Liver (tissue), 9 donors: ENCODE measurements around the gene EXOG. TPM values are rescaled to one million over a fixed set of nuclear protein-coding genes. Genes with fewer than 3 reads are reported as not detected.
"Not testable (repeated sequence)": the region's sequence is repeated elsewhere in the genome, so short reads cannot be mapped to it uniquely, and the experiment has no call there.

Experiments used
- DNase-seq: peaks from one replicate; pipeline ENCODE4 v3.0.0-alpha.2; 2017; ENCODE audit warnings: low spot score
- H3K27ac ChIP-seq, 2 donors: one replicate each; pipeline ENCODE4 v1.7.0; 2013; ENCODE audit warnings: inconsistent platforms in 2 of 2, low read length in 2 of 2, control low read depth in 1 of 2, low read depth in 1 of 2, mild to moderate bottlenecking in 1 of 2
- H3K27me3 ChIP-seq, 4 donors: one replicate each; pipeline versions ENCODE4 v1.6.1 to v1.7.0; 2013; ENCODE audit warnings: low read length in 3 of 4, inconsistent platforms in 1 of 4, mild to moderate bottlenecking in 1 of 4, moderate library complexity in 1 of 4; ENCODE audit not compliant: control insufficient read depth in 4 of 4, insufficient read depth in 4 of 4
- H3K36me3 ChIP-seq, 4 donors: one replicate each; pipeline versions ENCODE4 v1.6.1 to v1.7.0; 2013; ENCODE audit warnings: low read length in 3 of 4, mild to moderate bottlenecking in 3 of 4, low read depth in 1 of 4, moderate library complexity in 1 of 4; ENCODE audit not compliant: control insufficient read depth in 4 of 4, insufficient read depth in 3 of 4
- H3K4me1 ChIP-seq, 4 donors: one replicate each; pipeline versions ENCODE4 v1.6.1 to v1.7.0; 2013; ENCODE audit warnings: low read length in 3 of 4, mild to moderate bottlenecking in 3 of 4, moderate library complexity in 1 of 4; ENCODE audit not compliant: control insufficient read depth in 4 of 4, insufficient read depth in 4 of 4
- H3K4me3 ChIP-seq, 3 donors: one replicate each; pipeline versions ENCODE4 v1.6.1 to v1.7.0; 2013; ENCODE audit warnings: low read length in 3 of 3, control low read depth in 1 of 3, low read depth in 1 of 3, mild to moderate bottlenecking in 1 of 3
- H3K9ac ChIP-seq, 2 donors: one replicate each; pipeline ENCODE4 v1.7.0; 2013; ENCODE audit warnings: low read length in 2 of 2, mild to moderate bottlenecking in 2 of 2, moderate library complexity in 2 of 2, control low read depth in 1 of 2, low read depth in 1 of 2
- H3K9me3 ChIP-seq, 4 donors: one replicate each; pipeline versions ENCODE4 v1.6.1 to v1.7.0; 2013; ENCODE audit warnings: low read length in 3 of 4; ENCODE audit not compliant: control insufficient read depth in 4 of 4
- EGR1 ChIP-seq, 2 donors: IDR thresholded peaks; 2 replicates each; pipeline ENCODE4 v1.6.1; 2016 to 2018; ENCODE audit warnings: antibody characterized with exemption in 2 of 2, low read depth in 2 of 2
- FOXA1 ChIP-seq: IDR thresholded peaks from 2 replicates; pipeline ENCODE4 v1.6.1; 2016; ENCODE audit warnings: antibody characterized with exemption
- FOXA2 ChIP-seq: IDR thresholded peaks from 2 replicates; pipeline ENCODE4 v1.6.1; 2016; ENCODE audit warnings: antibody characterized with exemption
- GABPA ChIP-seq, 2 donors: IDR thresholded peaks in 1 of 2; conservative IDR thresholded peaks in 1 of 2; 2 replicates each; pipeline ENCODE4 v1.6.1; 2016; ENCODE audit warnings: antibody characterized with exemption in 2 of 2, mild to moderate bottlenecking in 1 of 2, moderate library complexity in 1 of 2
- HNF4A ChIP-seq, 2 donors: conservative IDR thresholded peaks; 2 replicates each; pipeline ENCODE4 v1.6.1; 2016; ENCODE audit warnings: antibody characterized with exemption in 2 of 2, mild to moderate bottlenecking in 2 of 2
- HNF4G ChIP-seq: IDR thresholded peaks from 2 replicates; pipeline ENCODE4 v1.6.1; 2016; ENCODE audit warnings: antibody characterized with exemption
- JUND ChIP-seq, 2 donors: IDR thresholded peaks; 2 replicates each; pipeline ENCODE4 v1.6.1; 2016; ENCODE audit warnings: antibody characterized with exemption in 2 of 2
- NR2F2 ChIP-seq: IDR thresholded peaks from 2 replicates; pipeline ENCODE4 v1.6.1; 2016; ENCODE audit warnings: antibody characterized with exemption
- RAD21 ChIP-seq, 2 donors: IDR thresholded peaks; 2 replicates each; pipeline ENCODE4 v1.6.1; 2016; ENCODE audit warnings: antibody characterized with exemption in 2 of 2, mild to moderate bottlenecking in 2 of 2
- RXRA ChIP-seq, 2 donors: IDR thresholded peaks; 2 replicates each; pipeline ENCODE4 v1.6.1; 2017 to 2018; ENCODE audit warnings: antibody characterized with exemption in 2 of 2, mild to moderate bottlenecking in 1 of 2
- SP1 ChIP-seq: IDR thresholded peaks from 2 replicates; pipeline ENCODE4 v1.6.1; 2018; ENCODE audit warnings: antibody characterized with exemption, mild to moderate bottlenecking
- TAF1 ChIP-seq: conservative IDR thresholded peaks from 2 replicates; pipeline ENCODE4 v1.6.1; 2016; ENCODE audit warnings: antibody characterized with exemption, mild to moderate bottlenecking
- YY1 ChIP-seq: IDR thresholded peaks from 2 replicates; pipeline ENCODE4 v1.6.1; 2016; ENCODE audit warnings: antibody characterized with exemption, mild to moderate bottlenecking
- WGBS: extraction: QIAGEN DNeasy Blood & Tissue Kit; methylation state at CpG from one replicate; pipeline ENCODE4 v1.1.7; 2013; 5-methylcytosine and 5-hydroxymethylcytosine counted together
- polyA plus RNA-seq, 2 donors: library from polyadenylated mRNA; stranded (reverse) in 1 of 2; unstranded in 1 of 2; fragments of 200-250 nt in 1 of 2; fragments of >200 nt in 1 of 2; fragmentation: Nextera tagmentation in 1 of 2; extraction: Ambion mirVana in 1 of 2; gene quantifications; one replicate each; pipeline versions ENCODE4 v1.2.1 to v1.2.3, GENCODE V29; 2013 to 2015
- total RNA-seq, 2 donors: library from RNA; depleted of rRNA; stranded (reverse); fragments of >200 nt; gene quantifications; one replicate each; pipeline ENCODE4 v1.2.3, GENCODE V29; 2014
- TF ChIP-seq, protein P1 (sequence below): fragments of 150-350 bp; IDR thresholded peaks from 2 replicates; pipeline ENCODE4 v1.5.1; 2017; ENCODE audit warnings: improper control_type of control experiment, low read depth, low read length; ENCODE audit not compliant: missing input control
- TF ChIP-seq, protein P2 (sequence below): IDR thresholded peaks from 2 replicates; pipeline ENCODE4 v1.6.1; 2016; ENCODE audit warnings: antibody characterized with exemption
- TF ChIP-seq, protein P3 (sequence below): IDR thresholded peaks from 2 replicates; pipeline ENCODE4 v1.6.1; 2016; ENCODE audit warnings: antibody characterized with exemption, mild to moderate bottlenecking
- TF ChIP-seq, protein P4 (sequence below): IDR thresholded peaks from 2 replicates; pipeline ENCODE4 v1.6.1; 2016; ENCODE audit warnings: antibody characterized with exemption
- TF ChIP-seq, protein P5 (sequence below): IDR thresholded peaks from 2 replicates; pipeline ENCODE4 v1.6.1; 2016; ENCODE audit warnings: antibody characterized with exemption
- donor health status: healthy.
- donor health status: healthy.
- donor health status: healthy.
- donor health status: healthy.
- donor health status: healthy.

EXOG gene
- total and polyA plus RNA-seq, 4 donors = 2.1 to 4.4 (median 3.9) TPM

DNA sequence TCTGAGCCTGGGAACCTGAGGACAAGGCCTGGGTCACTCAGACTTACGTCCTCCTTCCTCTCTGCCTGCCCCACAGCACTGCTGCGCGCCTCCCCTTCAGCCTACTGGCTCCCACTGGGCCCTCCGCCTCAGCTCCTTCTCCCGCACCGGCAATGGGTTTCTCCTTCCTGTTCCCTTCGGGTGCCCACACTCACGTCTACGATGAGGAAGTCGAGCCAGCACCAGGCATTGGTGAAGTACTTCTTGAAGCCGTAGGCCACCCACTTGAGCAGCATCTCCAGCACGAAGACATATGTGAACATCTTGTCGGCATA is 70.0 kb downstream of the EXOG start:
- Histone ChIP-seq H3K36me3 (no peaks in the 10 kb centered on the region), H3K4me1 (no peaks in the 10 kb centered on the region), H3K27ac (no peak overlapping the region), H3K4me3 (no peak overlapping the region), H3K27me3 (no peaks in the 10 kb centered on the region), H3K9ac (no peak overlapping the region), H3K9me3 (no peaks in the 10 kb centered on the region)
- 90% methylated on average over 13 of the region's 13 CpGs for WGBS
- TF ChIP-seq, protein P1, sequence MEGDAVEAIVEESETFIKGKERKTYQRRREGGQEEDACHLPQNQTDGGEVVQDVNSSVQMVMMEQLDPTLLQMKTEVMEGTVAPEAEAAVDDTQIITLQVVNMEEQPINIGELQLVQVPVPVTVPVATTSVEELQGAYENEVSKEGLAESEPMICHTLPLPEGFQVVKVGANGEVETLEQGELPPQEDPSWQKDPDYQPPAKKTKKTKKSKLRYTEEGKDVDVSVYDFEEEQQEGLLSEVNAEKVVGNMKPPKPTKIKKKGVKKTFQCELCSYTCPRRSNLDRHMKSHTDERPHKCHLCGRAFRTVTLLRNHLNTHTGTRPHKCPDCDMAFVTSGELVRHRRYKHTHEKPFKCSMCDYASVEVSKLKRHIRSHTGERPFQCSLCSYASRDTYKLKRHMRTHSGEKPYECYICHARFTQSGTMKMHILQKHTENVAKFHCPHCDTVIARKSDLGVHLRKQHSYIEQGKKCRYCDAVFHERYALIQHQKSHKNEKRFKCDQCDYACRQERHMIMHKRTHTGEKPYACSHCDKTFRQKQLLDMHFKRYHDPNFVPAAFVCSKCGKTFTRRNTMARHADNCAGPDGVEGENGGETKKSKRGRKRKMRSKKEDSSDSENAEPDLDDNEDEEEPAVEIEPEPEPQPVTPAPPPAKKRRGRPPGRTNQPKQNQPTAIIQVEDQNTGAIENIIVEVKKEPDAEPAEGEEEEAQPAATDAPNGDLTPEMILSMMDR = no peak
- TF ChIP-seq FOXA1 = no peak
- TF ChIP-seq, protein P2, sequence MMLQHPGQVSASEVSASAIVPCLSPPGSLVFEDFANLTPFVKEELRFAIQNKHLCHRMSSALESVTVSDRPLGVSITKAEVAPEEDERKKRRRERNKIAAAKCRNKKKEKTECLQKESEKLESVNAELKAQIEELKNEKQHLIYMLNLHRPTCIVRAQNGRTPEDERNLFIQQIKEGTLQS = no peak
- TF ChIP-seq, protein P3, sequence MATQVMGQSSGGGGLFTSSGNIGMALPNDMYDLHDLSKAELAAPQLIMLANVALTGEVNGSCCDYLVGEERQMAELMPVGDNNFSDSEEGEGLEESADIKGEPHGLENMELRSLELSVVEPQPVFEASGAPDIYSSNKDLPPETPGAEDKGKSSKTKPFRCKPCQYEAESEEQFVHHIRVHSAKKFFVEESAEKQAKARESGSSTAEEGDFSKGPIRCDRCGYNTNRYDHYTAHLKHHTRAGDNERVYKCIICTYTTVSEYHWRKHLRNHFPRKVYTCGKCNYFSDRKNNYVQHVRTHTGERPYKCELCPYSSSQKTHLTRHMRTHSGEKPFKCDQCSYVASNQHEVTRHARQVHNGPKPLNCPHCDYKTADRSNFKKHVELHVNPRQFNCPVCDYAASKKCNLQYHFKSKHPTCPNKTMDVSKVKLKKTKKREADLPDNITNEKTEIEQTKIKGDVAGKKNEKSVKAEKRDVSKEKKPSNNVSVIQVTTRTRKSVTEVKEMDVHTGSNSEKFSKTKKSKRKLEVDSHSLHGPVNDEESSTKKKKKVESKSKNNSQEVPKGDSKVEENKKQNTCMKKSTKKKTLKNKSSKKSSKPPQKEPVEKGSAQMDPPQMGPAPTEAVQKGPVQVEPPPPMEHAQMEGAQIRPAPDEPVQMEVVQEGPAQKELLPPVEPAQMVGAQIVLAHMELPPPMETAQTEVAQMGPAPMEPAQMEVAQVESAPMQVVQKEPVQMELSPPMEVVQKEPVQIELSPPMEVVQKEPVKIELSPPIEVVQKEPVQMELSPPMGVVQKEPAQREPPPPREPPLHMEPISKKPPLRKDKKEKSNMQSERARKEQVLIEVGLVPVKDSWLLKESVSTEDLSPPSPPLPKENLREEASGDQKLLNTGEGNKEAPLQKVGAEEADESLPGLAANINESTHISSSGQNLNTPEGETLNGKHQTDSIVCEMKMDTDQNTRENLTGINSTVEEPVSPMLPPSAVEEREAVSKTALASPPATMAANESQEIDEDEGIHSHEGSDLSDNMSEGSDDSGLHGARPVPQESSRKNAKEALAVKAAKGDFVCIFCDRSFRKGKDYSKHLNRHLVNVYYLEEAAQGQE = no peak
- no peak for DNase-seq

DNA sequence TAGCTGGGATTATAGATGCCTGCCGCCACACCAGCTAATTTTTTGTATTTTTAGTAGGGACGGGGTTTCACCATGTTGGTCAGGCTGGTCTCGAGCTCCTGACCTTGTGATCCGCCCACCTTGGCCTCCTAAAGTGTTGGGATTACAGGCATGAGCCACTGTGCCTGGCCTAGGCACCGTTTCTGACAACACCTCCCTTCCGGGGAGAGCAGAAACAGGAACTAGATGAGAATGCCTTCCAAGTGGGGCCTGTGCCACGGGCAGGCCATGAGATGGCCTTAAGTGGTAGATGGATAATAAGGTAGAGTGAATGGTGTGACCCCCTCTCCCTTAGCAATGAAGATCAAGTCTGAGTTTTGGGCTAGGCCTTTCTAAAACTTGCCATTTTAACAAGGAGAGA is 70.7 kb downstream of the EXOG start:
- not testable (repeated sequence) for H3K27ac ChIP-seq
- 86% methylated on average over 7 of the region's 7 CpGs for WGBS

DNA sequence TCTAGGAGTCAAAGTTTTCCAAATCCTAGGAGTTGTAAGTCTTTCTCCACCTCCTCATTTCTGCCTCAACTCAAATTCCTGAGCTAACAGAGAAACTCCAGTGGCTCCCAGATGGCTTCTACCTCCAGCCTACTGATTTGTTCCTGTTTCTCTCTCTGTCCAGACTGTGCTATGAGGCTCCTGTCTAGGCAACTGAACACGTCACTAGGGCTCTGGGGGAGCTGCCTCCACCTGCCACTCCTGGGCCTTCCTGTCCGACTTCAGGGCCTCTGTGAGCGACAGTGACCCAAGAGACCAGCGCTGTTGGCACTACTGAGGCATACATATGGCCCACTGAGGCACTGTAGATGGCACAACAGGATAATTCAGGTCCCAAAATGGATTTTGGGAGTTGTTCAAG is 71.4 kb downstream of the EXOG start:
- Histone ChIP-seq H3K36me3 (no peaks in the 10 kb centered on the region), H3K9me3 (no peaks in the 10 kb centered on the region), H3K27ac (no peak overlapping the region), H3K4me1 (no peaks in the 10 kb centered on the region), H3K4me3 (no peak overlapping the region), H3K9ac (no peak overlapping the region), H3K27me3 (no peaks in the 10 kb centered on the region)
- WGBS = 91% methylated on average over 4 of the region's 4 CpGs
- no peak for DNase-seq
- TF ChIP-seq HNF4G = no peak
- TF ChIP-seq, protein P3 = no peak
- no peak for TF ChIP-seq GABPA (IDR thresholded peaks at IDR 0.05 in 1 of 2, conservative IDR thresholded peaks at IDR 0.05 in 1 of 2)
- TF ChIP-seq, protein P4, sequence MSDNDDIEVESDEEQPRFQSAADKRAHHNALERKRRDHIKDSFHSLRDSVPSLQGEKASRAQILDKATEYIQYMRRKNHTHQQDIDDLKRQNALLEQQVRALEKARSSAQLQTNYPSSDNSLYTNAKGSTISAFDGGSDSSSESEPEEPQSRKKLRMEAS = no peak
- TF ChIP-seq YY1 = no peak
- TF ChIP-seq TAF1 = no peak
- no peak for TF ChIP-seq FOXA1
- TF ChIP-seq NR2F2 = no peak
- no peak for TF ChIP-seq EGR1 (IDR thresholded peaks at IDR 0.05; ENCODE audit: low read depth in 2 of 2)
- no peak for TF ChIP-seq FOXA2
- TF ChIP-seq JUND (IDR thresholded peaks at IDR 0.05) = no peak
- no peak for TF ChIP-seq HNF4A (conservative IDR thresholded peaks at IDR 0.05)
- TF ChIP-seq, protein P5, sequence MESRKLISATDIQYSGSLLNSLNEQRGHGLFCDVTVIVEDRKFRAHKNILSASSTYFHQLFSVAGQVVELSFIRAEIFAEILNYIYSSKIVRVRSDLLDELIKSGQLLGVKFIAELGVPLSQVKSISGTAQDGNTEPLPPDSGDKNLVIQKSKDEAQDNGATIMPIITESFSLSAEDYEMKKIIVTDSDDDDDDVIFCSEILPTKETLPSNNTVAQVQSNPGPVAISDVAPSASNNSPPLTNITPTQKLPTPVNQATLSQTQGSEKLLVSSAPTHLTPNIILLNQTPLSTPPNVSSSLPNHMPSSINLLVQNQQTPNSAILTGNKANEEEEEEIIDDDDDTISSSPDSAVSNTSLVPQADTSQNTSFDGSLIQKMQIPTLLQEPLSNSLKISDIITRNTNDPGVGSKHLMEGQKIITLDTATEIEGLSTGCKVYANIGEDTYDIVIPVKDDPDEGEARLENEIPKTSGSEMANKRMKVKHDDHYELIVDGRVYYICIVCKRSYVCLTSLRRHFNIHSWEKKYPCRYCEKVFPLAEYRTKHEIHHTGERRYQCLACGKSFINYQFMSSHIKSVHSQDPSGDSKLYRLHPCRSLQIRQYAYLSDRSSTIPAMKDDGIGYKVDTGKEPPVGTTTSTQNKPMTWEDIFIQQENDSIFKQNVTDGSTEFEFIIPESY = no peak
- no peak for TF ChIP-seq SP1
- no peak for TF ChIP-seq RAD21 (IDR thresholded peaks at IDR 0.05)
- no peak for TF ChIP-seq RXRA (IDR thresholded peaks at IDR 0.05)

More for the DNA sequence above, 70.7 kb downstream of the EXOG start:
- not testable (repeated sequence) for H3K36me3 ChIP-seq, H3K9me3 ChIP-seq, H3K4me1 ChIP-seq, H3K27me3 ChIP-seq, DNase-seq, H3K4me3 ChIP-seq, H3K9ac ChIP-seq
